GM21786 (cell line): ENCODE measurements around the gene RAB7A.

Experiments used
- ATAC-seq: cut with Tn5 transposase; IDR thresholded peaks from one replicate; pipeline ENCODE4 v1.9.1; 2021; ENCODE audit not compliant: unreplicated experiment

The RAB7A gene

GRCh38 chr3:128726023-128727016 lies at the start of gene RAB7A:
Gene RAB7A (plus strand): TSS chr3:128726183. CDS start chr3:128795368, 69,185 bp downstream.
- ATAC-seq, result peak; percentile 94

GRCh38 chr3:128679338-128679737 lies 46.6 kb upstream of the RAB7A start:
- ATAC-seq, result no peak

- ATAC-seq, result peak; percentile 94
Measured at GRCh38 chr3:128680603-128681368, 45.2 kb upstream of the RAB7A start.

- no peak for ATAC-seq
Measured at GRCh38 chr3:128681369-128681829, 44.6 kb upstream of the RAB7A start.

GRCh38 chr3:128683957-128684356 lies 42.0 kb upstream of the RAB7A start:
- ATAC-seq, result no peak

GRCh38 chr3:128684986-128685726 lies 40.8 kb upstream of the RAB7A start:
- no peak for ATAC-seq

GRCh38 chr3:128686465-128686864 lies 39.5 kb upstream of the RAB7A start:
- ATAC-seq, result no peak

- ATAC-seq, result no peak
Measured at GRCh38 chr3:128689060-128689459, 36.9 kb upstream of the RAB7A start.

GRCh38 chr3:128693696-128694095 lies 32.3 kb upstream of the RAB7A start:
- no peak for ATAC-seq

- no peak for ATAC-seq
Measured at GRCh38 chr3:128697341-128697740, 28.6 kb upstream of the RAB7A start.

- no peak for ATAC-seq
Measured at GRCh38 chr3:128698211-128699047, 27.6 kb upstream of the RAB7A start.

- no peak for ATAC-seq
Measured at GRCh38 chr3:128701342-128702212, 24.4 kb upstream of the RAB7A start.

GRCh38 chr3:128702391-128702790 lies 23.6 kb upstream of the RAB7A start:
- ATAC-seq, result no peak

- ATAC-seq, result no peak
Measured at GRCh38 chr3:128703561-128703960, 22.4 kb upstream of the RAB7A start.

GRCh38 chr3:128706086-128706615 lies 19.8 kb upstream of the RAB7A start:
- ATAC-seq, result no peak

GRCh38 chr3:128707928-128708494 lies 18.0 kb upstream of the RAB7A start:
- no peak for ATAC-seq

- no peak for ATAC-seq
Measured at GRCh38 chr3:128709038-128709437, 16.9 kb upstream of the RAB7A start.

- ATAC-seq, result no peak
Measured at GRCh38 chr3:128709506-128710210, 16.3 kb upstream of the RAB7A start.
